GM23338 (cell line): ENCODE data around the gene SPHK1. TPM values are rescaled to one million over a fixed set of nuclear protein-coding genes. Genes with fewer than 3 reads are reported as not detected.

ENCODE experiments used
- ATAC-seq: fragments of 200-7000 bp; cut with Tn5 transposase; 3 replicates; pipeline ENCODE4 v1.9.1; 2020
- DNase-seq: peaks from one replicate; pipeline ENCODE4 v3.0.0-alpha.2; 2015; ENCODE audit warnings: low spot score
- H2AFZ ChIP-seq: fragments of 200-600 bp; sonication (generic); 2 replicates; pipeline ENCODE4 v1.8.0; 2016; ENCODE audit warnings: antibody characterized with exemption, mild to moderate bottlenecking, moderate library complexity
- H3F3A ChIP-seq: fragments of 200-600 bp; sonication (generic); replicated peaks from 2 replicates; pipeline ENCODE4 v1.8.0; 2017; ENCODE audit warnings: antibody characterized with exemption, mixed run types, low read depth
- H3K27ac ChIP-seq: fragments of 200-600 bp; sonication (generic); 2 replicates; pipeline ENCODE4 v1.6.1; 2016; ENCODE audit warnings: low read depth
- H3K27me3 ChIP-seq: fragments of 200-600 bp; sonication (generic); 2 replicates; pipeline ENCODE4 v1.8.0; 2016; ENCODE audit warnings: mild to moderate bottlenecking, mixed run types, moderate library complexity; ENCODE audit not compliant: insufficient read depth
- H3K36me3 ChIP-seq: fragments of 200-600 bp; sonication (generic); 2 replicates; pipeline ENCODE4 v1.8.0; 2016; ENCODE audit warnings: mild to moderate bottlenecking; ENCODE audit not compliant: insufficient read depth
- H3K4me1 ChIP-seq: fragments of 200-600 bp; sonication (generic); 2 replicates; pipeline ENCODE4 v1.8.0; 2016; ENCODE audit warnings: mild to moderate bottlenecking, moderate library complexity; ENCODE audit not compliant: insufficient read depth
- H3K4me2 ChIP-seq: fragments of 200-600 bp; sonication (generic); 2 replicates; pipeline ENCODE4 v1.7.1; 2017; ENCODE audit warnings: mixed run types
- H3K4me3 ChIP-seq: fragments of 200-600 bp; sonication (generic); 2 replicates; pipeline ENCODE4 v1.6.1; 2016; ENCODE audit warnings: mixed run types
- H3K79me2 ChIP-seq: fragments of 200-600 bp; sonication (generic); replicated peaks from 2 replicates; pipeline ENCODE4 v1.8.0; 2017; ENCODE audit warnings: mild to moderate bottlenecking; ENCODE audit not compliant: insufficient read depth
- H3K9me2 ChIP-seq: fragments of 200-600 bp; sonication (generic); 2 replicates; pipeline ENCODE4 v1.8.0; 2017; ENCODE audit not compliant: insufficient read depth
- H4K20me1 ChIP-seq: fragments of 200-600 bp; sonication (generic); replicated peaks from 2 replicates; pipeline ENCODE4 v1.8.0; 2017; ENCODE audit warnings: mild to moderate bottlenecking; ENCODE audit not compliant: insufficient read depth
- H3K27ac Mint-ChIP-seq: 2 replicates; pipeline ENCODE4 v1.8.0; 2020; ENCODE audit warnings: inconsistent platforms, mild to moderate bottlenecking, moderate library complexity, mixed read lengths
- H3K27me3 Mint-ChIP-seq: 3 replicates; pipeline ENCODE4 v1.8.0; 2022; ENCODE audit warnings: low read depth, mild to moderate bottlenecking, moderate library complexity, mixed read lengths, inconsistent platforms; ENCODE audit not compliant: insufficient read depth, poor library complexity
- H3K36me3 Mint-ChIP-seq: 3 replicates; pipeline ENCODE4 v1.8.0; 2021; ENCODE audit warnings: low read depth, mild to moderate bottlenecking, inconsistent platforms, moderate library complexity, mixed read lengths
- H3K4me1 Mint-ChIP-seq: 3 replicates; pipeline ENCODE4 v1.8.0; 2020; ENCODE audit warnings: mild to moderate bottlenecking, inconsistent platforms, mixed read lengths
- H3K4me3 Mint-ChIP-seq: 3 replicates; pipeline ENCODE4 v1.8.0; 2021; ENCODE audit warnings: moderate library complexity, mild to moderate bottlenecking, inconsistent platforms, mixed read lengths
- H3K9me3 Mint-ChIP-seq: 3 replicates; pipeline ENCODE4 v1.8.0; 2020; ENCODE audit warnings: moderate library complexity, mild to moderate bottlenecking, inconsistent platforms, mixed read lengths
- CREB1 ChIP-seq: fragments of 250-450 bp; sonication (Bioruptor Pico); IDR thresholded peaks from 2 replicates; pipeline ENCODE4 v1.5.0; 2020; ENCODE audit warnings: low read depth, mild to moderate bottlenecking, moderate library complexity
- EZH2 ChIP-seq: fragments of 200-600 bp; sonication (generic); IDR thresholded peaks from one replicate; pipeline ENCODE4 v1.8.0; 2017; ENCODE audit warnings: antibody characterized with exemption, mild to moderate bottlenecking, low read depth; ENCODE audit not compliant: unreplicated experiment
- EZH2phosphoT487 ChIP-seq: fragments of 200-600 bp; sonication (generic); IDR thresholded peaks from one replicate; pipeline ENCODE4 v1.8.1; 2018; ENCODE audit warnings: antibody characterized with exemption; ENCODE audit not compliant: unreplicated experiment
- JUNB ChIP-seq: IDR thresholded peaks from one replicate; pipeline ENCODE4 v1.6.1; 2016; ENCODE audit warnings: antibody characterized with exemption; ENCODE audit not compliant: unreplicated experiment
- NANOG ChIP-seq: IDR thresholded peaks from 2 replicates; pipeline ENCODE4 v1.6.1; 2016; ENCODE audit warnings: antibody characterized with exemption, borderline replicate concordance
- POLR2AphosphoS5 ChIP-seq: IDR thresholded peaks from 2 replicates; pipeline ENCODE4 v1.6.1; 2016; ENCODE audit warnings: antibody characterized with exemption, low read depth
- STAT1 ChIP-seq: IDR thresholded peaks from one replicate; pipeline ENCODE4 v1.6.1; 2016; ENCODE audit warnings: antibody characterized with exemption; ENCODE audit not compliant: unreplicated experiment
- ZNF114 ChIP-seq: fragments of 250-450 bp; sonication (Bioruptor Pico); IDR thresholded peaks from 2 replicates; pipeline ENCODE4 v1.5.0; 2020; ENCODE audit warnings: mild to moderate bottlenecking, moderate library complexity
- ZNF331 ChIP-seq: fragments of 250-450 bp; sonication (Bioruptor Pico); IDR thresholded peaks from 2 replicates; pipeline ENCODE4 v1.5.0; 2020; ENCODE audit warnings: low read depth, mild to moderate bottlenecking, moderate library complexity
- polyA plus RNA-seq: library from polyadenylated mRNA; unstranded; fragments of >200 nt; fragmentation: Nextera tagmentation; extraction: Ambion mirVana; gene quantifications from 2 replicates; pipeline ENCODE4 v1.2.1, GENCODE V29; 2016
- total RNA-seq: library from RNA; depleted of rRNA; stranded (reverse); fragments of >200 nt; shearing (Covaris generic); gene quantifications from 2 replicates; pipeline ENCODE4 v1.2.3, GENCODE V29; 2014
- TF ChIP-seq, protein P1 (sequence below): IDR thresholded peaks from one replicate; pipeline ENCODE4 v1.6.1; 2018; ENCODE audit warnings: antibody characterized with exemption; ENCODE audit not compliant: unreplicated experiment
- TF ChIP-seq, protein P2 (sequence below): fragments of 250-450 bp; sonication (Bioruptor Pico); IDR thresholded peaks from 2 replicates; pipeline ENCODE4 v1.5.0; 2020; ENCODE audit warnings: mild to moderate bottlenecking, moderate library complexity
- TF ChIP-seq, protein P3 (sequence below): IDR thresholded peaks from 2 replicates; pipeline ENCODE4 v1.6.1; 2016; ENCODE audit warnings: antibody characterized with exemption
- TF ChIP-seq, protein P4 (sequence below), 2 experiments: fragments of 200-600 bp in 1 of 2; sonication (generic) in 1 of 2; conservative IDR thresholded peaks; 2 replicates each; pipeline versions ENCODE4 v1.5.1 to v1.6.1; 2016 to 2017; ENCODE audit warnings: antibody characterized with exemption in 2 of 2, low read depth in 2 of 2, mild to moderate bottlenecking in 2 of 2, moderate library complexity in 1 of 2

The SPHK1 gene
- total and polyA plus RNA-seq, 2 experiments from 2014 or later: 1.3 to 3.2 TPM

DNA sequence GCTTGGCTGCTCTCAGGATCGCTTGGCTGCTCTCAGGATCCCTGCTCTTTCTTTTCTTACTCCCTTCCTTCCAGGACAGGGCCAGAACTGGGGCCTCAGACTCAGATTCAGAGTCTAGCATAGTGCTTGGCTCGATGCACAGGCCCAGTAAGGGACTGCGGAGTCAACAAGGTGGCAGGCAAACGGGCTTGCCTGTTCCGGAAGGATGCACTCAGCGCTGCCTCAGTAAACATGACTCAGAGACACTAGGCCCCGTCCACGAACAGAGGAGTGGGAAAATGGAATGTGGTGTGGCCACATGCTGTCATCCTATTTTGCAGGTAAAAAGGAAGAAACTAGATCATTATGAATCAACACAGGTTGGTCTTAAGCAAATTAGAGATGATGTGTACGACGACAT, 9.8 kb downstream of the SPHK1 start:
- Histone ChIP-seq H3K4me2 (no peak overlapping the region), H4K20me1 (0 out of 2 replicates have a peak, but pooled peaks cover 4% of the 10 kb centered on the region), H3K27ac (0 out of 2 replicates have a peak overlapping the region, but pooled peaks have one; percentile 59), H3K9me2 (no peaks in the 10 kb centered on the region), H3F3A (peaks cover 27% of the 10 kb centered on the region), H3K36me3 (peaks cover 31% of the 10 kb centered on the region), H3K27me3 (no peaks in the 10 kb centered on the region), H3K79me2 (no peaks in the 10 kb centered on the region), H3K4me3 (no peak overlapping the region), H2AFZ (no peak overlapping the region), H3K4me1 (peaks cover 12% of the 10 kb centered on the region)
- no peaks in the 10 kb centered on the region; the same call in 2 of the 3 replicates for H3K9me3 Mint-ChIP-seq
- H3K36me3 Mint-ChIP-seq: peaks cover 71% of the 10 kb centered on the region
- H3K27me3 Mint-ChIP-seq: peaks cover 10% of the 10 kb centered on the region
- DNase-seq (no peak), ATAC-seq (no peak)
- peak overlapping the region; percentile 80 for H3K27ac Mint-ChIP-seq
- no peak overlapping the region for H3K4me3 Mint-ChIP-seq
- H3K4me1 Mint-ChIP-seq: peaks cover 17% of the 10 kb centered on the region
- no peak for TF ChIP-seq CREB1 (CRISPR knock-in tag)
- TF ChIP-seq, protein P1, sequence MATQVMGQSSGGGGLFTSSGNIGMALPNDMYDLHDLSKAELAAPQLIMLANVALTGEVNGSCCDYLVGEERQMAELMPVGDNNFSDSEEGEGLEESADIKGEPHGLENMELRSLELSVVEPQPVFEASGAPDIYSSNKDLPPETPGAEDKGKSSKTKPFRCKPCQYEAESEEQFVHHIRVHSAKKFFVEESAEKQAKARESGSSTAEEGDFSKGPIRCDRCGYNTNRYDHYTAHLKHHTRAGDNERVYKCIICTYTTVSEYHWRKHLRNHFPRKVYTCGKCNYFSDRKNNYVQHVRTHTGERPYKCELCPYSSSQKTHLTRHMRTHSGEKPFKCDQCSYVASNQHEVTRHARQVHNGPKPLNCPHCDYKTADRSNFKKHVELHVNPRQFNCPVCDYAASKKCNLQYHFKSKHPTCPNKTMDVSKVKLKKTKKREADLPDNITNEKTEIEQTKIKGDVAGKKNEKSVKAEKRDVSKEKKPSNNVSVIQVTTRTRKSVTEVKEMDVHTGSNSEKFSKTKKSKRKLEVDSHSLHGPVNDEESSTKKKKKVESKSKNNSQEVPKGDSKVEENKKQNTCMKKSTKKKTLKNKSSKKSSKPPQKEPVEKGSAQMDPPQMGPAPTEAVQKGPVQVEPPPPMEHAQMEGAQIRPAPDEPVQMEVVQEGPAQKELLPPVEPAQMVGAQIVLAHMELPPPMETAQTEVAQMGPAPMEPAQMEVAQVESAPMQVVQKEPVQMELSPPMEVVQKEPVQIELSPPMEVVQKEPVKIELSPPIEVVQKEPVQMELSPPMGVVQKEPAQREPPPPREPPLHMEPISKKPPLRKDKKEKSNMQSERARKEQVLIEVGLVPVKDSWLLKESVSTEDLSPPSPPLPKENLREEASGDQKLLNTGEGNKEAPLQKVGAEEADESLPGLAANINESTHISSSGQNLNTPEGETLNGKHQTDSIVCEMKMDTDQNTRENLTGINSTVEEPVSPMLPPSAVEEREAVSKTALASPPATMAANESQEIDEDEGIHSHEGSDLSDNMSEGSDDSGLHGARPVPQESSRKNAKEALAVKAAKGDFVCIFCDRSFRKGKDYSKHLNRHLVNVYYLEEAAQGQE: no peak
- no peak for TF ChIP-seq EZH2
- TF ChIP-seq, protein P2, sequence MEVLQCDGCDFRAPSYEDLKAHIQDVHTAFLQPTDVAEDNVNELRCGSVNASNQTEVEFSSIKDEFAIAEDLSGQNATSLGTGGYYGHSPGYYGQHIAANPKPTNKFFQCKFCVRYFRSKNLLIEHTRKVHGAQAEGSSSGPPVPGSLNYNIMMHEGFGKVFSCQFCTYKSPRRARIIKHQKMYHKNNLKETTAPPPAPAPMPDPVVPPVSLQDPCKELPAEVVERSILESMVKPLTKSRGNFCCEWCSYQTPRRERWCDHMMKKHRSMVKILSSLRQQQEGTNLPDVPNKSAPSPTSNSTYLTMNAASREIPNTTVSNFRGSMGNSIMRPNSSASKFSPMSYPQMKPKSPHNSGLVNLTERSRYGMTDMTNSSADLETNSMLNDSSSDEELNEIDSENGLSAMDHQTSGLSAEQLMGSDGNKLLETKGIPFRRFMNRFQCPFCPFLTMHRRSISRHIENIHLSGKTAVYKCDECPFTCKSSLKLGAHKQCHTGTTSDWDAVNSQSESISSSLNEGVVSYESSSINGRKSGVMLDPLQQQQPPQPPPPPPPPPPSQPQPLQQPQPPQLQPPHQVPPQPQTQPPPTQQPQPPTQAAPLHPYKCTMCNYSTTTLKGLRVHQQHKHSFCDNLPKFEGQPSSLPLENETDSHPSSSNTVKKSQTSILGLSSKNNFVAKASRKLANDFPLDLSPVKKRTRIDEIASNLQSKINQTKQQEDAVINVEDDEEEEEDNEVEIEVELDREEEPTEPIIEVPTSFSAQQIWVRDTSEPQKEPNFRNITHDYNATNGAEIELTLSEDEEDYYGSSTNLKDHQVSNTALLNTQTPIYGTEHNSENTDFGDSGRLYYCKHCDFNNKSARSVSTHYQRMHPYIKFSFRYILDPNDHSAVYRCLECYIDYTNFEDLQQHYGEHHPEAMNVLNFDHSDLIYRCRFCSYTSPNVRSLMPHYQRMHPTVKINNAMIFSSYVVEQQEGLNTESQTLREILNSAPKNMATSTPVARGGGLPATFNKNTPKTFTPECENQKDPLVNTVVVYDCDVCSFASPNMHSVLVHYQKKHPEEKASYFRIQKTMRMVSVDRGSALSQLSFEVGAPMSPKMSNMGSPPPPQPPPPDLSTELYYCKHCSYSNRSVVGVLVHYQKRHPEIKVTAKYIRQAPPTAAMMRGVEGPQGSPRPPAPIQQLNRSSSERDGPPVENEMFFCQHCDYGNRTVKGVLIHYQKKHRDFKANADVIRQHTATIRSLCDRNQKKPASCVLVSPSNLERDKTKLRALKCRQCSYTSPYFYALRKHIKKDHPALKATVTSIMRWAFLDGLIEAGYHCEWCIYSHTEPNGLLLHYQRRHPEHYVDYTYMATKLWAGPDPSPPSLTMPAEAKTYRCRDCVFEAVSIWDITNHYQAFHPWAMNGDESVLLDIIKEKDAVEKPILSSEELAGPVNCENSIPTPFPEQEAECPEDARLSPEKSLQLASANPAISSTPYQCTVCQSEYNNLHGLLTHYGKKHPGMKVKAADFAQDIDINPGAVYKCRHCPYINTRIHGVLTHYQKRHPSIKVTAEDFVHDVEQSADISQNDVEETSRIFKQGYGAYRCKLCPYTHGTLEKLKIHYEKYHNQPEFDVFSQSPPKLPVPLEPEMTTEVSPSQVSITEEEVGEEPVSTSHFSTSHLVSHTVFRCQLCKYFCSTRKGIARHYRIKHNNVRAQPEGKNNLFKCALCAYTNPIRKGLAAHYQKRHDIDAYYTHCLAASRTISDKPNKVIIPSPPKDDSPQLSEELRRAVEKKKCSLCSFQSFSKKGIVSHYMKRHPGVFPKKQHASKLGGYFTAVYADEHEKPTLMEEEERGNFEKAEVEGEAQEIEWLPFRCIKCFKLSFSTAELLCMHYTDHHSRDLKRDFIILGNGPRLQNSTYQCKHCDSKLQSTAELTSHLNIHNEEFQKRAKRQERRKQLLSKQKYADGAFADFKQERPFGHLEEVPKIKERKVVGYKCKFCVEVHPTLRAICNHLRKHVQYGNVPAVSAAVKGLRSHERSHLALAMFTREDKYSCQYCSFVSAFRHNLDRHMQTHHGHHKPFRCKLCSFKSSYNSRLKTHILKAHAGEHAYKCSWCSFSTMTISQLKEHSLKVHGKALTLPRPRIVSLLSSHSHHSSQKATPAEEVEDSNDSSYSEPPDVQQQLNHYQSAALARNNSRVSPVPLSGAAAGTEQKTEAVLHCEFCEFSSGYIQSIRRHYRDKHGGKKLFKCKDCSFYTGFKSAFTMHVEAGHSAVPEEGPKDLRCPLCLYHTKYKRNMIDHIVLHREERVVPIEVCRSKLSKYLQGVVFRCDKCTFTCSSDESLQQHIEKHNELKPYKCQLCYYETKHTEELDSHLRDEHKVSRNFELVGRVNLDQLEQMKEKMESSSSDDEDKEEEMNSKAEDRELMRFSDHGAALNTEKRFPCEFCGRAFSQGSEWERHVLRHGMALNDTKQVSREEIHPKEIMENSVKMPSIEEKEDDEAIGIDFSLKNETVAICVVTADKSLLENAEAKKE (CRISPR knock-in tag): no peak
- TF ChIP-seq ZNF114 (CRISPR knock-in tag): no peak
- TF ChIP-seq EZH2phosphoT487: no peak
- TF ChIP-seq, protein P3, sequence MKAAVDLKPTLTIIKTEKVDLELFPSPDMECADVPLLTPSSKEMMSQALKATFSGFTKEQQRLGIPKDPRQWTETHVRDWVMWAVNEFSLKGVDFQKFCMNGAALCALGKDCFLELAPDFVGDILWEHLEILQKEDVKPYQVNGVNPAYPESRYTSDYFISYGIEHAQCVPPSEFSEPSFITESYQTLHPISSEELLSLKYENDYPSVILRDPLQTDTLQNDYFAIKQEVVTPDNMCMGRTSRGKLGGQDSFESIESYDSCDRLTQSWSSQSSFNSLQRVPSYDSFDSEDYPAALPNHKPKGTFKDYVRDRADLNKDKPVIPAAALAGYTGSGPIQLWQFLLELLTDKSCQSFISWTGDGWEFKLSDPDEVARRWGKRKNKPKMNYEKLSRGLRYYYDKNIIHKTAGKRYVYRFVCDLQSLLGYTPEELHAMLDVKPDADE: no peak
- no peak for TF ChIP-seq JUNB
- no peak for TF ChIP-seq STAT1
- TF ChIP-seq NANOG: no peak
- TF ChIP-seq ZNF331 (CRISPR knock-in tag): no peak
- TF ChIP-seq, protein P4, sequence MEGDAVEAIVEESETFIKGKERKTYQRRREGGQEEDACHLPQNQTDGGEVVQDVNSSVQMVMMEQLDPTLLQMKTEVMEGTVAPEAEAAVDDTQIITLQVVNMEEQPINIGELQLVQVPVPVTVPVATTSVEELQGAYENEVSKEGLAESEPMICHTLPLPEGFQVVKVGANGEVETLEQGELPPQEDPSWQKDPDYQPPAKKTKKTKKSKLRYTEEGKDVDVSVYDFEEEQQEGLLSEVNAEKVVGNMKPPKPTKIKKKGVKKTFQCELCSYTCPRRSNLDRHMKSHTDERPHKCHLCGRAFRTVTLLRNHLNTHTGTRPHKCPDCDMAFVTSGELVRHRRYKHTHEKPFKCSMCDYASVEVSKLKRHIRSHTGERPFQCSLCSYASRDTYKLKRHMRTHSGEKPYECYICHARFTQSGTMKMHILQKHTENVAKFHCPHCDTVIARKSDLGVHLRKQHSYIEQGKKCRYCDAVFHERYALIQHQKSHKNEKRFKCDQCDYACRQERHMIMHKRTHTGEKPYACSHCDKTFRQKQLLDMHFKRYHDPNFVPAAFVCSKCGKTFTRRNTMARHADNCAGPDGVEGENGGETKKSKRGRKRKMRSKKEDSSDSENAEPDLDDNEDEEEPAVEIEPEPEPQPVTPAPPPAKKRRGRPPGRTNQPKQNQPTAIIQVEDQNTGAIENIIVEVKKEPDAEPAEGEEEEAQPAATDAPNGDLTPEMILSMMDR (conservative IDR thresholded peaks at IDR 0.05; ENCODE audit: low read depth in 2 of 2): no peak
- TF ChIP-seq POLR2AphosphoS5: no peak
